Measurements from ENCODE around the gene SKAP1.
"Not testable (repeated sequence)": the region's sequence is repeated elsewhere in the genome, so short reads cannot be mapped to it uniquely, and the experiment has no call there.

Gene SKAP1

DNA sequence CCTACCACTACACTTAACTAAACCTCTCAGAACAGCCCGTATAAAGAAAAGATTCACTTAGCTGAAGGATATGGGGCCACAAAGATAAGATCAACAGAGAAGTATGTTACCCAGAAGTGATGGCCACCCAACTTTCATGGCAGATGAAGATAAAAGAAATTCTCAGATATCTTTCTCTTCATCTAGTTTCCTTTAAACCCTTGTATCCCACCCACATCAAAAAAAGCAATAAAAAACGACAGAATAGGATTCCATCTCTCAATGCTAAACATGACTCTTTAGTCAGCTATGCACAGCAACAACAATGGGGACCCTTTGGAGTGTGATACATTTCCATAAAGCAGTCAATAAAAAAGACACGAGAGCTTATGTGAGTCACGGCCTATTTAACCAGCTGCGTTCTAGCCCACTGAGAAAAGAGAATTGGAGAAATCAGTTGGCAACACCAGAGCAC lies 235.9 kb downstream of the SKAP1 start:
- DNase-seq = no peak

DNA sequence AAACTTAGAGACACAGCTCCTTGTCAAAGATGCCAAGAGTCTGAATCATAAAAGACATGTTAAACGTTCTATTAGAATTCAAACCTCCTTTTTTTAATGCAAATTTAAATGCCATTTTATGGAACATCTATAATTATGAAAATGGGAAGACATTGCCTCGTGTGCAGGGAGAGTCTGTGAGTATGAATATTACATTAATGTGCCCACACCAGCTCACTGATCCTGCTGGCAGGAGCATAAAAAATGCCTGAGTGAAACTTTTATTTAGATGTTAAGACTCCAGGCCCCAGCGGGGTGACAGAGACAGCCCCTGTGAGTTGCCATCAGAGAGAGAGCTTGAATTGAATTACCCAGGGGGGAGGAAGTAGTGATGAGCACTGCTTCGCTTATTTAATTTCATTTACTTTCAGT lies 237.7 kb downstream of the SKAP1 start:
- DNase-seq = no peak

DNA sequence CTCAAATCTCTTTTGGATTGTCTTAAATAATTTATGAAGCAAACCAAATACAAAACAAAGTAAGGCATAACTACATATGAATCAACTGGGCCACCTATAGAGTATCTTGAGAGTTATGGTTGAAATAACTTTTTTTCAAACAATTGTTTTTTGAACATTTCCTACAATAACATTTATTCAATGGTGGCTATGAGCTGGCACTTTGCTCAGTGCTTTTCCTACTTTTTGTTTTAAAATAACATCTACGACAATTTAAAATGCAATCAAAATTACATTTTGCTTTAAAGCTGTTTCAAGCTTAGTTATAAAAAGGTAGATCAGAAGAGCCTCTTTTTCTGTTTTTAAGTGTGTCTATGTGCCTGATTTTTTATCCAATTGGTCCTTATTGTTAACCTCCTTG lies 238.7 kb downstream of the SKAP1 start:
- DNase-seq = no peak

DNA sequence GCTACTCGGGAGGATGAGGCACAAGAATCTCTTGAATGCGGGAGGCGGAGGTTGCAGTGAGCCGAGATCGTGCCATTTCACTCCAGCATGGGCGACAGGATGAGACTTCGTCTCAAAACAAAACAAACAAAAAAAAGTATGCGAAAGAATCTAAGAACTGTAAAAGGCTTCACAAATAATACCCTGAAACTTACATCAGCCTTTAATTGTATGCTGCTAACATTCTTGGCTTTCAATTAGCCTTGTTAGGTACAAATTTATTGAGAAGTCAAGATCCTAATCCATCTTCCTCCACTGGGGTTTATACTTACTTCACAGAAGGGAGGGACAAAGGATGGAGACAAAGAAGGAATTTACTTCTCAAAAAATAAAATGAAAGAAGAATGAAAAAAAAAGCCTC lies 239.1 kb downstream of the SKAP1 start:
- no peak for DNase-seq

DNA sequence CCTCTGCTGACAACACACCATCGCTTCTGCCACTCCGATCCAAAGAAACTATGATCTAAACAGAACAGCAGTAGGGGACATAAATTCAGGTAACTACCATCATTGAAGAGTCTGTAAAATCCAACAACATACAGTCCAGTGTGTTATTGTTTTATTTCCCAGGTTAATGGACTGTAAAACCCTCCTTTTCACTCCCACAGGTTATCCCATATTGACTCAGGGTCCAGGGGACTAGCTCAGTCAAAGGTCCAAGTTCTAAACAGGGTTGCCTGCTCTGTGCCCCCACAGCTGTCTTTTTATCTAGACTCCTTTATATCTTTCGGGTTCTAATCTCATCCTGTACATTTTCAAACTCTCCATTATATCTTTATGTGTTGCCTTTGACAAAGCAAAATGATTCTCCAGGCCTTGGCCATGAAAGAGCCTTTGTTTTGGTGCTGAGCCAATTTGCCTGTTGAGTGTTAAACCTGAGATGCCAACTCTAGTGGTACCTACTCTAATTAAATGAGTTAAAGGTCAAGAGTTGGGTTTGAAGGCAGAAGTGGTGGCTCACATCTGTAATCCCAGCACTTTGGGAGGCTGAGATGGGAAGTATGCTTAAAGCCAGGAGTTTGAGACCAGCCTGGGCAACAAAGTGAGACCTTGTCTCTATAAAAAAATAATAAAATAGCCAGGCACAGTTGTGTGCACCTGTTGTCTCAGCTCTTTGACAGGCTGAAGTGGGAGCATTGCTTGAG lies 242.0 kb downstream of the SKAP1 start:
- no peak for DNase-seq

DNA sequence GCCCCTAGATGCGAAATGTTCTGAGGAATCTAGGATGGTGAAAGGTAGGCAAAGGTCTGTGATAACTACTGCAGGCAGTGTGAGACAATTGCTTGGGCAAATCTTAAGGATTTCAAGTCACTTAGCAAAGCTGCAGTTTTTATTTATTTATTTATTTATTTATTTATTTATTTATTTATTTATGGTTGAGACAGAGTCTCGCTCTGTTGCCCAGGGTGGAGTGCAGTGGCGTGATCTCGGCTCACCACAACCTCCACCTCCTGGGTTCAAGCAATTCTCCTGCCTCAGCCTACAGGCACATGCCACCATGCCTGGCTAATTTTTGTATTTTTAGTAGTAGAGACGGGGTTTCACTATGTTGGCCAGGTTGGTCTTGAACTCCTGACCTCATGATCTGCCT lies 243.7 kb downstream of the SKAP1 start:
- not testable (repeated sequence) for DNase-seq

DNA sequence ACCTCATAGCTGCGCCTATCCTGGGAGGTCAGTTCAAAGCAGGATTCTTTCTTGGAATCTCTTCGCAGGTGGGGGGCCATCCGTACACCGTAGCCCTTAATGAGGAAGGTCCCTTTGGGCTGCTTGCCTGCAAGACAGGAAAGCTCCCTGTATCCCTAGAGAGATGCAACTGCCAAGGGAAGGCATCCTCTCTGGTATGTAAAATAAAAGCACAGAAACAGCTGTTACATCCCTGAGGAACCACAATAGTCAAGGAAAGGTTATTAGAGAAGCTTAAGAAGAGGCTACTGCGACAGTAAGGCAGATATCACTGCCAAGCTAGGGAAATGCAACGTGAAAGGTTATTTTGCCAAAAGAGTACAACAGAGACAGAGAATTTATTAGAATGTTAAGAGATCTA lies 245.3 kb downstream of the SKAP1 start:
- no peak for DNase-seq

DNA sequence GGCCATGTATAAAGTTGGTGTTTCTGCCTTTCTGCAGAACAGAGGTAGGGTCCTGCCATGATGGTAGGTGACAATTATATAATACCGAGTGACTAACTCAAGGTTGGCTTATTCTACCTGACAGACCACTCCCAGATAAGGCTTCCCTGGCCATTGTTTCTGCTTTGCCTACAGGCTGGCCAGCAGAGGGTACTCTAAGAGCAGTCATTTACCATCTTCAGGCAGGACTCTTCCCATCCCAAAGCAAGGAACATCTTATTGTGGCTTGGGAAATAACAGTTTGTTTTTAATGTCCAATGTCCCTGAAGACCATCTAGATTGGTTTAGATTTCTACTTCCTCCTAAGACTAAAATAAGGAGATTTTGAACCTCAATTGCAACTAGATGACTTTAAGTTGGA lies 248.4 kb downstream of the SKAP1 start:
- no peak for DNase-seq

DNA sequence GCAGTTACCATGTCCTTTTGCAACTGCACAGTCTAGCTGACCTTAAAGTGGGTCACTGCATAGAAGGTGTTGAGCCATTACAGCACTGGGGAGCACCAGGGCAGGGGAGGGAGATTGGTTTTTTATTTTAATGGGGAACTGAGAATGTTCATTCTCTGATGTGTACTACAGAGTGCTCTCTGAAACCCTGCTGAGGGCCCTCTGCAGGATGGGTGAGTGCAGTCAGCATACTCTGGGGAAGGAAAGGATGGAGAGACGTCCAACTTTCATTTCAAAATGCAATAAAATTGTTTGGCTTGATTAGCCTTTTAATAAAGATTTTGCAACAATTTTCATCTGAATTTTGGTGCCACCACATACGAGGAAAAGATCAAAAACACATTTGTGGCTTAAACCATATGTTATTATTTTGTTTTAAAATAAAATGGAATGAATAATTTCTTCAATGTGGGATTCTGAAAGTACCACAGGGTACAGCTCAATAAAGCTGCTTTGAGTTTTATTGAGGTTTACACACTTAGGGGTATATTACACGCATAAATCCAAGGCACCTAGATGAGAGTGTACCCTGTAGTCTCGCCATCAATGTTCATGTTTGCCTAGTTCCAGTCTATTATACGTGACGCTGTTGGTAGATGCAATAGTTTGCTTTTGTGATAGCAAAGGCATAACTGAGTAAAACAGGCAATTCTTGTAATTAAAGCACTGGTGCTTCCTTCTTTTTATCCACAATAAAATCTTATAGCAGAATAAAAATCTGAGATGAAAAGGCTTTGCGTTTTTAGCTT lies 249.0 kb downstream of the SKAP1 start:
- no peak for DNase-seq

DNA sequence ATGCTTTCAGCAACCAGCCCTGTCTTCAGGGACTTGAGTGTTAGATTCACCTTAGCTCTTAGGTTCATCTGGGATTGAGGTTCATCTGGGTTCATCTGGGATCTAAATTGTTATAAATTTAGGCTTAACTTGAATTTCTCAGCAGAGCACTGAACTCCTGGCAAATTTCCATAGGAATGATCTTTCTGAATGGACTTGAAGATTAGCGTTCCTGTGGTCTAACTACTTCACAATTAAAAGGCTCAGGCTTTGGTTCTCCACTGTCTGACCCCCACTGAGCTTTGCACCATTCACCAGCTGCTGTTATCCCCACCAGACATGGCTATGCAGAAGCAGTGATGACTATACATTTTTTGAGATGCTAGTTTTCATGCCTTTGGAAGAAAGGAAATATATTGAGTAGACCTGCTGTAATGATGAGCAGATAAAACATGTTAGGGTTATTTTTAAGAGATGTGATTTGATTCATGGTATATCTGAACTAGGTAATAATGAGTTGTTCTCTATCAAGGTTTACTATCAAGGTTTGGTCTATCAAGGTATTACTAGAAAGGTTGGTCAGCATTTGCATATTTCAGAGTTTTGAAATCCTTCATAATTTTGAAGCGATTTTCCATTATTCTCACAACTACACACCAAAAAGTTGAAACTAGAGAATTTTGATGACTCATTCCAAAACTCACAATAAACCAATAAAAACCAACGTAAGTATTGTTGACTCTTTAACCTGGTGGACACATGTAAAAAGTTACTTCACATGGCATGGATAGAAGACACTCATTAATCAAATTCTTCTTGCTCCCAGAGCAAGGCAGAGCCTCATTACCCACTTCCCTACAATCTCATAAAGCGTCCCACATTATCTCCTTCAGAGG lies 250.7 kb downstream of the SKAP1 start:
- DNase-seq = no peak

DNA sequence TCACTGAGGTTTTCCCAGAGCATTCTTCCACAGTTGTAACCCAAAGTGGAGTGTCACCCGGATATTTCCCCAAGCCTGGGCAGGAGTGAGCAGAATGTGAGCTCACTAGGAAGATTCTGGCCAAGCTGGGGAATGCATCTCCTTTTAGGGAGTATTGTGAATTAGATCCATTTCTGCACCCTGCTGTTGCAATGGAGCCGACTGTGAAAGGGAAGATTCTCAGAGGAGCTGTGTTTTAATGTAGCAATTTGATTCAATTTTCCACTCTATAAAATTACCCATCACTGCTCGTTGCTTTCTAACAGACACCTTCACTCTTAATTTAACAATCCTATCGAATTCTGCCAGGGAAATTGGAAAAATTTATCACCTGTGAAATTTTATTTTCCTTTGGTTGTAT lies 251.7 kb downstream of the SKAP1 start:
- no peak for DNase-seq

DNA sequence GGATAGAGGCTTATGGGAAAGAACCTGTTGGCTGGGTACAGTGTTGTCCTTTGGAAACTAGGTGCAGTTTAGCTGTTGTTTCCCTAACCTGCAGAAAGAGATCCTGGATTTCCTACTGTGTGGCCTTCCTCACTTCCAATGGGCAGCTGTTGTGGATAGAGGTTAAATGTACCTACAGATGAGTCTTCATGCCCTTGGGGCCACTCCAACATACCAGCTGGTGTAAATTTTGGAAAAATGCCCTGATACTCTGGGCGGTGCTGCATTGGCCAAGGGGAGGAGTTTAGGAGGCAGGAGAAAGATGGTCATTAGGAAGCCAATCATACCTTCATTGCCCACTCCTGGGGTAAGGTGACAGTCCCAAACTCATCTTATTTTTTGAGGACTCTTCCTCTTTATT lies 252.2 kb downstream of the SKAP1 start:
- DNase-seq = no peak

DNA sequence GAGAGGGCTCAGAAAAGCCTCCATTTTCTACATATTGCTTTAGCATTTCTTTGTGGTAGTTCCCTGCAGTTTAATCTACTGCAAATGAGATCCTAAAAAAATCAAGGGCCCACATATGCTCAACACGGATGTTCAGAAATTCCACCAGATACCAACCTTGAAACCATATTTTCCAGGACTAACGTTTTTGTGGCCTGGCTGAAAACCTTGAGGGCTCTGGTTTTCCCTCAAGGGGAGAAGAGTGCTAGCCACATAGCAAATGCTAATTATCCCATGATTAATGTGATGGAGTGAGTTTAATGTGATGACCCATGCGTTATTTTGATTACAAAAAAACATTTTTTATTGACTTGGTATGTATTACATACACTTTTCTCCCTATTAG lies 253.6 kb downstream of the SKAP1 start:
- DNase-seq = no peak

DNA sequence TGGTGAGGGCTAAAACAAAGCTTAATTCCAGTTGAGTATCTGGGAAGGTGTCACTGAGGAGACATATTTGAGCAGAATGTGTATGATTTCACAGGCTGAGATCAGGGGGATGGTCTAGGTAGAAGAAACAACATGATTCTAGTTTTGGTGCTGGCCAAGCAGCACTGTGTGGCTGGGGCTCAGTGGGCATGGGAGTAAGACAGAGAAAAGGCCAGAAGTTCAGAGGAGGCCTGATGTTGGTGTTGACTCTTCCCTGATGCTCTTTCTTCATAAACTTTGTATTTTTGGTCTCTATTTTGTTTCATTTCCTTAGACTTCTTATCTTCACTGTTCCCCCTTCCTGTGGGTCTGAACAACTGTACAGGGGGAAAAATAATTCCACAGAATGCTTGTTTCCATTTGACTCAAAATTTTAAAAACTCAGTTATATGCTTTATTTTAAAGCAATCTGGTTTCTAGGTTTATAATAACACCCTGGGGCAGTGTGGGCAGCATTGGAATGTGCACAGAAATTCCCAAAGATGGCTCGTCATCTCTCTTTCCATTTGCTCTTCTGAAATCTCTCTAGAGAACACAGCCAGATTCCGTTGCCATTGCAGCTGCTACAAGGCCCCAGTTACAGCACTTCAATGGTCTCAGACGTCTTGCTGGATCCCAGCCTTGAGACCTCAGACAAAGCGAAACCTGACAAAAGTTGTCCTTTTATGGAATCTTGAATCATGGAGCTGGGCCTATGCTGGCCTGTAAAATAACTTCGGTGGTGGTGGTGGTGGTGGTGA lies 254.1 kb downstream of the SKAP1 start:
- no peak for DNase-seq

DNA sequence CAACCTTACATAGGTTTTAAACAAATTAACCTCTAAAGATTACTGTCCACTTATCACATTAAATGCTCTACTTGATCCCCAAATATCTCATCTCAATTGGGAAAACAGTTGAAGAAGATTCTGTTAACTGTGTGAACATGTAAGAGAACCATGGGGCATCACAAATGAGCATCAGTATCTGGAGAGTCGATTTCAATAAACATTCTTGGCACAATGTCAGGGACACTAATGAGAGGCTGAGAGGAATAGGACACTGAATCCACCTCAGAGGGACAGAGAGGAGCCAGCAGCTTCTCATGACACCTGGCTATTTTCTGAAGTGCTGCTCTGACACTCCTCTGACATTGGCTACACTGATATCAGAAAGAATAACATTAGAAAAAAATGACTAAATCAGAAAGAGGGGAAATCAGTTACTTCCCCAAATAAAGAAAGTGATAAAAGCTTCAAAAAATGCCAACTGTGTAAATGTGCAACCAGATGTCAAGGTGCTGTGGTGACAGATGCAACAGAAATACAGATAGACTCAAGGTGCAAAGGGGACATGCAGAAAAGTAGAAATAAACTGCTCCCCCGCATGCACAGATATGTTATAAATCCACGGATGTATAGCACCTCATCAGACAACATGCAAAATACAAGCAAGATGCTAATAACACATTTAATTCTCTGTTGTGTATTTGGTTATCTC lies 255.0 kb downstream of the SKAP1 start:
- DNase-seq = no peak

DNA sequence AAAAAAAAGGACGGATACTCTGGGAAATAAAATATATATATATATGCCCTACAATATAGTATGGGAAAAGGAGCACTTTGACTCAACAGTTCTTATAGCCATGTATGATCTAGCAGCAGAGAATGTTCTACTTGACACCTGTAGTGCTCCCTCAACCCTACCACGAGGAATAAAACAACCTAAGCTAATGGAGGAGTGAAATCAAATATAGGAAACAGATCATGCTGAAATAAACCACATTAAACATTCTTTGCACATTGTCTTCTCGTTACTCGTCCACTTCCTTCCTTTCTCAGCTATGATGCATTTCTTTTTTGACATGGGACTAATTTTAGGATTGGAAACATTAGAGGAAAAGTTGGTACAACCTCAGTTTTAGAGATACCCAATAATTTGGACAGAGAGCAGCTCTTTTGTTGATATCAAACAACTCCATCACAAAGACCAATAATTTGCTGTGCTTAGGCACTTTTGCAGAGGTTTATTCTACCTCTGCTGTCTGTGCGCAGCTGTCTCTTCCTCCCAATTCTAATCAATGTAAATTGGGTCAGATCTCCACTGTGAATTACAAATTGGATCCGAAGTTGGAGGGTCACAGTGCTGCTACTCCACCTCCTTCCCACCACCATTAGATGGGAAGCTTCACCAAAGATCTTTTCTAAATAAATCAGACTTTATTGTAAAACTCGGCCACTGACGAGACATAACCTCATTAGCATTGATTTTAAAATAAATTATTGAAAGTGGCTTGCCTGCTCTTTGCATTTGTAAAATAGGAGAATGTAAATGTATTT lies 256.6 kb downstream of the SKAP1 start:
- no peak for DNase-seq

DNA sequence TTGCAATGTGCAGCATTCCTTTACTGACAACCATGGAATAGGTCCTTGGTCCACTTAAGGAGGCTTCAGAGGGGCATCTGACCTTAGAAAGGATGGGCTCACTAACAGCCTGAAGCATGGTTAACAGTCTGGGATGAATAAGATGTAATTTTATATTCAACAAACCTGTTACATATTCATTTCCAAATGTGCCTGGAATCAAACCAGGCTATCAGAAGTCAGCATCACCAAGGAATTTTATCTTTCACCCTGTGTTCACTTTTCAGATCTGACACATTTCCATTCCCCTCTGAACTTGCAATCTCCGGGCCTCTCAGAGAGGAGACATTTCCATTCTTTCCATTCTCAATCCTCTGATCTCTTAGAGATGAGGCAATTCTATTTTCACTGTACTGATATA lies 260.1 kb downstream of the SKAP1 start:
- no peak for DNase-seq

DNA sequence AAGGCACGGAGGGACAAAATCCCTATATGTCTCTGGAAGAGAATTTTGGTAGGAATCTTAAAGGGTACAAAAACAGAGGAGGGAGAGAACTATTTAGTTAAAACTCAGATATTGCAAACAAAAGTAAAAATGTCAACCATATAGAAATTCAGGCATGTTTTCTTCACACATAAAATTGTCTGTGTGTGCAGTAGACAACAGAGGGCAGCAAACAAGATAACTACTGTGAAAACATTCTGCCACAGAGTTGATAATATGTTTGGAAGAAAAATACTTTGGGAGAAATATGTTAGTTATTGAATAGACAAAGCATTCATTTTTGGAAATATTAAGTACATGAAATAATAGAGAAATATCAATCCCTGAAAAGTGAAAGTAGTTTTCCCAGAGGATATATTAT lies 266.2 kb downstream of the SKAP1 start:
- no peak for DNase-seq

DNA sequence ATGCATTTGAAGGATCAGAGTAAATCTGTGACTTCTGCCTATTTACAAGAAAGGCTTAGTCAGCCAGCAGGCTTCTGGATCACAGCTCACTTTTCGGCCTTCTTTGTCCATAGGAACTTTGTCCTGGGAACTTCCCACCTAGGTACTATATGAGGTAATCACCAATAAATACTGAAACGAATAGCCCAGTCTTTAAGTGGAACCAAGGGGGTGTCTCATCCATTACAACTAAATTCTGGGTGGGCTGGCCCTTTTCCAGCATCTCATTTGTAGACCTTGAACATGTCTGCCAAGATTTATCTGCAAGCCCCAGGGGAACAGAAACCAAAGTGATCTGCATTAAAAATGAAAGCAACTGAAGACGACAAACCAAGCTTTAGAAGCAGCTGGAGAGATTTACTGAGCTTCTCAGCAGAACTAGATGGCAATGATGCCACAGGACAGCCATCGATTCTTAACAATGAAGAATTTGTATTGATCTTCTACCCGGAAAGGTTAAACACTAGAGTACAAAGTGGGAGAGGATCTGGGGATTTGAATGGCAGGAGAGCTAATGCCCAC lies 267.0 kb downstream of the SKAP1 start:
- DNase-seq = no peak

DNA sequence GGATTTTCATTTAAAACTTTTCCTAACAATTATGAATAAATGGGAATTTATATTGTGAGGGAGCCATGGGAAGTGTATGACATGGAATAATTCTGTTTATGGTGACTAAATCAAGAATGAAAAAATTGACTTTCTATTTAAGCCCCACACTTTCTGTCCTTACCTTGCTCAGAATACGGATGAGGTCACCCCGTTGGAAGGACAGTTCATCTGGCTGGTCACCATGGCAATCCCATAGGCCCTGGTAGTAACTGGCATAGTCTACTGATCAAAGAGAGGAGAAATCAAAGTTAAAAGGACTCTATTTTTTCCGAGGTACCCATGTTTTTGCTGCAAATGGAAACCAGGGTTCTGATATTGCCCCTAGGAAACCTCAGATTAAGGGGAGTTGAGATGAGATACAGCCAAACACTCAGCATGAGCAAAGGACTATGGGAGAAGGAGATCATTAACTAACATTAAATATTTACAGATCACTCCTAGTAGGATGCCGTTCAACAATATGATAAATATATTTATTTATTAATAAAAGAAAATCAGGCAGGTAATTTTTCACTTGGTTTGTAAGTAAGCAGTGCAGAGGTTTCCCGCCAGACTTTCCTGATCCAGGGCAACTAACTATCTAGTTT lies 267.6 kb downstream of the SKAP1 start:
- DNase-seq = no peak
